DMS114 treated with DMSO at 0.1 percent for 48 hours (cell line): ENCODE data around the gene MT1G.
"Not testable (repeated sequence)": the region's sequence is repeated elsewhere in the genome, so short reads cannot be mapped to it uniquely, and the experiment has no call there.

Experiments
- DNase-seq: peaks from one replicate; lab custom pipeline; 2025; ENCODE audit not compliant: unreplicated experiment; lab: John Stamatoyannopoulos, UW

Gene MT1G

DNA sequence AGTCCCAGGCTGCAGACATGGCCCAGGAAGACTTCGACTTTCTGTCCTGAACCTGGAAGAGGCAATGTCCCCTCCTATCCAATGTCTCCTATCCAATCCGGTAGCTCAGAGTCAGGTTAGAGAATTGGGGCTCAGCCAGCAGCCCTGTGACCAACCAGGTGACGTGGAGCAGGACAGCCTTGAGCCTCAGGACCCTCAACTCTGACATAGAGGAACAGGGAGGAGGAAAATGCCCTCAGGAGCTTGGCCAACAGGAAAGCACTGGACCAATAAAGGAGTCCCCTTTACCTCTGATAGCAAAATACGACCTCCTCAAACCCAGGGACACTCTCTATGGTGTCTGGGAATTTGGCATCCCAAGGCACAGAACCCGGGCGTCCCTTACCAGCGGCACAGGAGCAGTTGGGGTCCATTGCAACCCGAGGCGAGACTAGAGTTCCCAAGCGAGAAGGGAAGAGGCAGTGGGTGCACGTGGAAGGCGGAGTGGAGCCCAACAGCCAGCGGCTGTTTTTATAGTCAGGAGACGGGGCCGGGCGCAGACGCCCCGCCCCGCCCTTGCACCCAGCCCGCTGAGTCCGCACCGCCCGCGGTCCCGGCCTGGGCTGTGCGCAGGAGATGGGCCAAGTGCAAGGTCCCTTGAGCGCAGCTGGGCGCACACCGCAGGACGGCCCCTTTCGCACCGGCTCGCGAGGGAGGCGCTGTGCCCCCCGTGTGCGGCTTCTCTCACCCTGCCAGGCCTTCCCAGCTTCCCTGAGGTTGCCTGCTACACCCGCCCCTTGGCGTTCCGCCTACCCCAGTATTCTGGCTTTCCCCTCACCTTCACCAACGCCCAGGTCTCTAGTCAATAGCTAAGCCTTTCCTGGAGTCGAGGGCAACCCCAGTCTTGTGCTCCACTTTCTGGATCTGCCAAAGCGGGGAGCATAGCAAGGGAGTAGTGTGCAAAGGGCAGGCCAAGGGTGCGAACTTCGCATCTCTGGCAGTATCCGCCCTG lies at the start of gene MT1G:
Gene MT1G (minus strand): TSS at position 485 of the 991 bp plus-strand sequence. CDS start 72 bp downstream, at position 413.
- DNase-seq = no peak

GRCh38 chr16:56717532-56717931 lies 49.7 kb upstream of the MT1G start:
- DNase-seq = not testable (repeated sequence)

DNA sequence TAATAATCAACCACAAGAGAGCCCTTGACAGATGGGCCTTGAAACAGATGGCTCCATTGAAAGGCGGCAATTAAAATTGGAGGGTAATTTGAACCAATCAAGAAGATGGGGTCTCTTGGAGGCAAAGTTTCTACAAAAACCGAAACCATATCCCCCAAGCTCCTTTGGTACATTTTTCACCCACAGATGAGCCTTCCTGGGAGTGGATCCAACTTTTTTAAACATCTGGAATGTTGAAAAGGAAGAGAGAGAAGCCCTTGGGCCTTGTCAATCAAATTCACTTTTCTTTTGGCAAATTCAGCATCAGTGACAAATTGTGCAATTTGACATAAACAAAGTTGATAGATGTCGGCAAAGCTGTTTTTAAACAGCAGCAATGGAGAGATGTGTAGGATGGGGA lies 48.9 kb upstream of the MT1G start:
- no peak for DNase-seq

DNA sequence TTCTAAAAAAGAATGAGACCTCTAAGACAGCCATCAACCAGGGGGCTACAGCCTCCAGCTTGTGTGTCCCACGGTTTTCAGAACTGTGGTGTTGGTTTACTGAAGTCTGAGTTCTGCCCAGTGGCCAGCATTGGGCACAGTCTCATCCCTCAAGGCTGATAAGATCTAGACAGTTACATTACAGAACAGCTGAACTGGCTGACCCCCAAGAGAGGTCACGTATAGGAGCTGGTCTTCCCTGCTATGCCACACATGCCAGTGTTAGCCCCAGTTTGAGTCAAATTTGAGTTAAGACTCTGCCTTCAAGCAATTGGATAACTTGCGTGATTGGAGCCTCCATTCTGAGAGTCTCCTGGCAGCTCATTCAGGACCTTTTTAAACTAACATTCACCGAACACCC lies 47.3 kb upstream of the MT1G start:
- DNase-seq = no peak

- no peak for DNase-seq
Measured at GRCh38 chr16:56713794-56714193, 45.9 kb upstream of the MT1G start.

DNA sequence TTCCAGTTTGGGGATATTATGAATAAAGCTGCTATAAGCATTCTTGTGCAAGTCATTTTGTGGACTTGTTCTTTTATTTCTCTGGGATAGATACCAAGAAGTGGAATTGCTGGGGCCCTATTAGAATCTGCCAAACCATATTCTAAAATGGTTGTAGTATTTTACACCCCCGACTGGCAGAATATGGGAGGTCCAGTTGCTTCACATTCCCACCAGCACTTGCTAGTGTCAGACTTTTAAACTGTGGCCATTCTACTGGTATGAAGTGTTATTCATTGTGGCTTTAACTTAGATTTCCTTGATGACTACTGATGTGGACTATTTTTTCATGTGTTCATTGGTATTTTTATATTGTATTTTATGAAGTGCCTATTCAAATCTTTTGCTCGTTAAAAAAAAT lies 44.0 kb upstream of the MT1G start:
- DNase-seq = no peak

- no peak for DNase-seq
Measured at GRCh38 chr16:56710181-56710737, 42.4 kb upstream of the MT1G start.

- no peak for DNase-seq
Measured at GRCh38 chr16:56709443-56710040, 41.7 kb upstream of the MT1G start.

DNA sequence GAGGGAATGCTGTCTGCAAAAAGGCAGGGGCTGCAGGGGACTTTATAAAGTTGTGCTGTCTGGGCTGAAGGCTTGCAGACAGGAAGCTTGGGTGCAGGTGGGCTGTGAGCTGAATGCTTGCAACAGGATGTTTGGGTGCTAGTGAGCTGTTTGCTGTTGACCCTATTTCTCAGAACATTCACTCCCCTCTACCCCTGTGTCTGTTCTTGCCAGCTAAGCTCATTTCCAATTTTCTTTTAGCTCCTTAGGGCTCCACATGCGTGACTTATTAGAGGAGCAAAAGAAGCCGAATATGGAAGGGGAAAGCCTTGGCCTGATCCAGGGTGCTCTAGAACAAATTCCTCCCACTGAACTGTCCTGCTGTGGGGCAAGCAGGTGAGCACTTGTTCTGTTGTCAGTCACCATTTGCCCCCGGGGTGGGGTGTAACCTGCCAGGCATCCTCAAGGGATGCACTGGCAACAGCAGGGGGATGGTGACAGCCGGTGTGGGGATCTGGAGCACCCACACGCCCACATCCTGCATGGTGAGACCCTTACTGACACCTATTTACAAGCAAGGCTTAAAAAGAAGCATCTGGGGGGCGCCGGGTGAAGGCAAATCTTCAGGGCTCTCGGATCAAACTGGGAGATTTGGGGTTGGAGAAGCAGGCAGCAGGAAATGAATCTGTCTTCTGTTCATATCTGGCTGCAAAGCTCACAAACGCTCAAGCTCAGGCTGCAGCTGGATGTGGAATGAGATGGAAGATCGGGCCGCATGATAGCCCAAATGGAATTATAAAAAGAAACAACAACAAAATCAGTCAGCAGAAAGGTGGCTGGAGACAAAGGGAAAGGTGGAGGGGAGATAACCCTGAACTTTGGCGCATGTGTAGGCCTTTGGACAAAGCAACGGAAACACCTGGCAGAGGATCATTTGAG lies 40.9 kb upstream of the MT1G start:
- DNase-seq = no peak

- no peak for DNase-seq
Measured at GRCh38 chr16:56702836-56703235, 35.0 kb upstream of the MT1G start.

DNA sequence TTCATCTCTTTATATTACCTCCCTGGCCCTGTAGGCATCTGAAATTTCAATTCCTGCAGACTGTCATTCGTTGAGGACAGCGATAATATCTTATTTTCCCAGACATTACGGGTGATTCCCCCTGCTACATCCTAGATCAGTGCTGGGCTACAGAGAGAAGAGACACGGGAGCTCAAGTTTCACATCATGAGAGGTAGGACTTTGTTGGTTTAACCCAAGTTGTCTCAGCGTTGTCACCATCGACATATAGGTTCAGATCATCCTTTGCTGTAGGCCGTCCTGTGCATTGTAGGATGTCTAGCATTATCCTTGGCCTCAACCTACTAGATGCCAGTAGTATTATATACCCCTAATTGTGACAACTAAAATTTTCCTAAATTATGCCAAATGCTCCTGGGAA lies 33.7 kb upstream of the MT1G start:
- DNase-seq = no peak

- DNase-seq = no peak
Measured at GRCh38 chr16:56700631-56701030, 32.8 kb upstream of the MT1G start.

GRCh38 chr16:56700195-56700594 lies 32.3 kb upstream of the MT1G start:
- no peak for DNase-seq

DNA sequence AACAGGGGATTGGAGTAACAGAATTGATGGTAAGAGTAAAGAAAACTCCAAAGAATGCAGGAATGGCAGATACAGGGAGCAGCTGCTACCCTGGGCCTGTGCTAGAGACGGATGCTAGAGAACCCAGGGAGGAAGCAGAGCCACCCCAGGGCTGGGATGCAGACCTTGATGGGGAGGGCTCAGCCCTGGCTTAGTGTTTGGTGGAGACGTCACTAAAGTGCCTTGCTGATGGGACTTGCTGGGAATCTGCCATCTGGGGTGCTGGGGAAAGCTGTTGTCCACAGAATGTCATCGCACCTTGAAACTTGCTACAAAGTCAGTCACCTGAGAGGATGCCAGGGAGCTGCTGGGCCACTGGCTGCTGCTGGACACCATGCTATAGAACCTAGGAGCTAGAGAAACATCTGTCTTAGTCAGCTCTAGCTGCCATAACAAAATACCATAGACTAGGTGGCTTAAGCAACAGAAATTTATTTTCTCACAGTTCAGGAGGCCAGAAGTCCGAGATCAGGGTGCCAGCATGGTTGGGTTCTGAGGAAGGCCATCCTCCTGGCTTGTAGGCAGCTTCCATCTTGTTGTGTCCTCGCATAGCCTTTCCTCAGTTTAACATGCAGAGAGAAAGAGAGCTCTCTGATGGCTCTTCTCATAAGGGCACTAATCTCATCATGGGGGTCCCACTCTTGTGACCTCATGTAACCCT lies 29.7 kb upstream of the MT1G start:
- DNase-seq = no peak

DNA sequence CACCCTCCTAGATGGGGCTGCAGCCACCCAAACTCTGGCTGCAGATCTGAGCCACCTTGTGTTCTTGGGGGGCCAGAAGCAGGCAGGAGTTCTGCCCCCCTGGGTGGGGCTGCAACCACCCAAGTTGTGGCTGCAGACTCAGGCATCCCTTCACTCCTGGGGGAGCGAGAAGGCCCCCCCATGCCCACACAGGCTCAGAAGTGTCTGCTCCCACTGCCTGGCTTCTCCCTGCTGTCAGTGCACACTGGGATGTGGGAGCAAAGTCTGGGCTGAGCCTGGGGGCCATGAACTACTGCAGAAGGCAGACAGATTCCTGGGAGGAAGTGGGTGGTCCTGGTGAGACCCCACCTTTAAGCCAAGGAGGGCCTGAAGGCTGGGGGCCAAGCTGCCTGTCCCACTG lies 27.4 kb upstream of the MT1G start:
- DNase-seq = no peak

DNA sequence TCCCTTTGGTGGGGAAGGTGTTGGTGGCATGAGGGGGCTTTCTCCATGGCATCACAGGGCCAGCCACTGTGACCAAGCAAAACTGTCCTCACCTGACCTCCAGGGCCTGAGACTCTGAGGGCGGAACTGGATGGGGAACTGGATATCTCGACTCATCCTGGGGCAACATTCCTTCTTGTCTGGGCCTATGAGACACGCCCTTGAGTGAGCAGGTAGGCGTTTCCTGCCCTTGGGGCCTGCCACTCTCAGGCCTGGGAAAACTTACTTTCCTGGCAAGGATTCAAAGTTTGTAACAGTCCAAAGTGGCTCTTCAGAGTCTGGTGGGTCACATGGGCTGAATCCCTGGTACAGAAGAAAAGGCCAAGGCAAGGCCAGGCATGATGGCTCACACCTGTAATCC lies 24.0 kb upstream of the MT1G start:
- DNase-seq = no peak

- DNase-seq = no peak
Measured at GRCh38 chr16:56690420-56691122, 22.7 kb upstream of the MT1G start.

- DNase-seq = no peak
Measured at GRCh38 chr16:56689171-56689570, 21.3 kb upstream of the MT1G start.

DNA sequence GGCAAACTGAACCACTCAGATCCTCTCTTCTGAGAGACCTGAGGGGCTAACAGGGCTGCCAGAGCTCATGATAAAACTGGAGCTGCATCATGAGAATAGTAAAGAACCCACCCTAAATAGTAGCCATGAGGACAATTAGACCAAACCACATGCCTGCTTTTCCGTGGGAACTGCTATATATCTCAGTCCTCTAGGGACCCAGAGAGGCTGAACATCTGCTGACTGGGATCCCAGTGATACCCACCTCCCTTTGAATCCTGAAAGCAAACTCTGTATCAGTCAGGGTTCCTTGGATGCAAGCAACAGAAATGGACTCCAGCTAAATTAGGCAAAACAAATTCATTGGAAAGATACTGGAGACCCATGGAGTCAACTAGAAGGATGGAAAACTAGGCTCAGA lies 20.9 kb upstream of the MT1G start:
- DNase-seq = no peak

DNA sequence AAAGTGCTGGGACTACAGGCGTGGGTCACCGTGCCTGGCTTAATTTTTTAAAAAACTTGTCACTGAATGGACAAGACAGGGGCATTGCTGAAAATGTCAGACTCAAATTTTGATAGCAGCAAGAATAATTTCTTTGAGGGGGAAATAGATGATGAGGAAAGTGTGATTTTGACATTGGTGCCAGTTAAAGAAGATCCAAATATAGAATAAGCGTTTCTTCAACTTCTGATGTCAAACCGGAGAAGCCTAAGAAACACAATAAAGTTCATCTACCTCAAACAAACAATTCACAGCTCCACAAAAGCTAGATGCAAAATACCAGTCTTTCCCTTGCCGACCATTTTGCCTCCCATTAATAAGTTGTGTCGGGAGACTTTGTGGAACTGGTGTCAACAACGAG lies 18.9 kb upstream of the MT1G start:
- DNase-seq = no peak
